ENCODE results near the gene RGS13.
"Not testable (repeated sequence)": the region's sequence is repeated elsewhere in the genome, so short reads cannot be mapped to it uniquely, and the experiment has no call there.

Gene RGS13

DNA sequence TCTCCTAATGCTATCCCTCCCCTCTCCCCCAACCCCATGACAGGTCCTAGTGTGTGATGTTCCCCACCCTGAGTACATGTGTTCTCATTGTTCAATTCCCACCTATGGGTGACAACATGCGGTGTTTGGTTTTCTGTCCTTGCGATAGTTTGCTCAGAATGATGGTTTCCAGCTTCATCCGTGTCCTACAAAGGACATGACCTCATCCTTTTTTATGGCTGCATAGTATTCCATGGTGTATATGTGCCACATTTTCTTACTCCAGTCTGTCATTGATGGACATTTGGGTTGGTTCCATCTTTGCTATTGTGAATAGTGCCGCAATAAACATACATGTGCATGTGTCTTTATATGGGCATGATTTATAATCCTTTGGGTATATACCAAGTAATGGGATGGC, 47.1 kb downstream of the RGS13 start:
- not testable (repeated sequence) for DNase-seq

DNA sequence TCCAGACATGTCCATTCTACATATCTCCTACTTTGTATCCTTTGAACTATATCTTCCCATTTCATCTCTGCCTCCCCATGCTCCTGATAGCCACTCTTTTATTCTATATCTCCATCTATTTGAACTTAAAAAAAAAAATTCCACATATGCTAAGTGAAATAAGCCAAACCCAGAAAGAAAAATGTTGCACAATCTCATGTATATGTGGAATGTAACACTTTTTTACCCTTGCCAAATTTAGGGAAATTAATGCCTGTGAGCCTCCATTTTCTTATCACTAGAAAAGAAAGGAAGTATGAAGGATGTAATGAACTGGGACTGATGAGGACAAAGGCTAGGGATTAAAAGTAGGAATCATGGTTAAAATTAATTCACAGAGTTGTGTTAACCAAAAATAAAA, 53.5 kb downstream of the RGS13 start:
- DNase-seq = no peak

DNA sequence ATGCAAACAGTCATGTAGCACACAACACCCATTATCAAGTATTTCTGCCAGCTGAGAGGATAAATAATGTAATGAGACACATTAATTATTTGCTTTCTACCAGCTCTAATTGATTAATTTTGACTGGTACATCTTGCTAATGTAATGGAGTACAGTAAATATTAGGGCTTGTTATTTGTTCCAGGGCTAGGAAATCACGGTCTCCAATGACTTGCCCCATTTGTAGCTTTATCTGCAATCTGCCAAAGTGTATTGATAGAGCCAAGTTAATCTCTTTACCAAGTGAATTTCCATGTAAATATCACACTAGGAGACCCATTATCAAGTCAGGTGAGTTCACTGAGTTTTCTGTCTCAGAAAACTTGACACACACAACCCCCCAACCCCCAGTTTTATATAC, 55.1 kb downstream of the RGS13 start:
- no peak for DNase-seq

- DNase-seq = no peak
Measured at GRCh38 chr1:192696082-192696481, 60.1 kb downstream of the RGS13 start.

- no peak for DNase-seq
Measured at GRCh38 chr1:192697771-192698170, 61.8 kb downstream of the RGS13 start.

- no peak for DNase-seq
Measured at GRCh38 chr1:192698731-192699130, 62.8 kb downstream of the RGS13 start.

DNA sequence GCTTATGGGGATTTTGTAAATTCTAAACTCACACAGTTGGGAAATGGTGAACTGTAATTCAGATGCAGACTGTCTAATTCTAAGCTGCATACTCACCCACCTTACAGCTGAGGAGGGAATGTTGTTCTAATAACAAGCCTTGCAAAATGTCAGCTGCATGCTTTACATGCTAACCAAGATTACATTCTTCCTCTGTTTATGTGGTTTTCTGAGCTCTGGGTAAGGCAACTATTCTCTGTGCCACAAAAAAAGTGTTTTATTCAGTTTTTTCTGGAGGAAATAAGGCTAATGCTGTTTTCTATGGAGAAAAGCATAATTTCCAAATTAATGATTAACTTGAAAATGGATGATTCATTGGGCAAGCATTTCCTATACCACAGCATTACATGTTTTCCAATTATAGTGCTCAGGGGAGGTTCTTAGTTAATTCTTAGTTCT, 64.9 kb downstream of the RGS13 start:
- DNase-seq = no peak

- no peak for DNase-seq
Measured at GRCh38 chr1:192702212-192702902, 66.4 kb downstream of the RGS13 start.

- no peak for DNase-seq
Measured at GRCh38 chr1:192703283-192704206, 67.6 kb downstream of the RGS13 start.

- no peak for DNase-seq
Measured at GRCh38 chr1:192705510-192705909, 69.6 kb downstream of the RGS13 start.

DNA sequence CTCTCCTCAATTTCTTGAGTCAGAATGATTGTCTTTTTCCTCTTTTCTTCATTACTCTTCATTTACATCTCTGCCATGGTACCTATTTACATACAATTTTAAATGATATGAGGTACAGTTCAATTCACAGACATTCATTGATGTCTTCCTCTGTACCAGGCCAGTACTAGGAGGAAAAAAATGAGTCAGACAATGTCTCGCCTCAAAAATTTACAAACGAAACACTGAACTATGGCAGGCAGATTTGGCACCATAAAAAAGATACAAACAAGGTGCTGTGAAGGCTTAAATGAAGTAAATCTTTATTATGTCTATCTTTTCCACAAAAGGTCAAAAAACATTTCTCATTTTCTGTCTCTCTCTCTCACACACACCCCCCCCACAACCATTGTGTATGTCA, 71.0 kb downstream of the RGS13 start:
- no peak for DNase-seq

GRCh38 chr1:192707978-192708547, 72.1 kb downstream of the RGS13 start:
- no peak for DNase-seq

GRCh38 chr1:192709544-192709943, 73.6 kb downstream of the RGS13 start:
- no peak for DNase-seq
